Activated B cell treated with CpG ODN at 0.5 μM for 24 hours (primary cell): ENCODE results near the gene TTN. TPM values are rescaled to one million over a fixed set of nuclear protein-coding genes. Genes with fewer than 3 reads are reported as not detected.

ENCODE experiments used
- ATAC-seq: fragments of 200-7000 bp; cut with Tn5 transposase; one replicate; pipeline ENCODE4 v1.10.0; 2021; ENCODE audit warnings: low read depth, mild to moderate bottlenecking, moderate library complexity
- CTCF ChIA-PET: fragments of 350-600 bp; sonication (Branson Sonifier 250); formaldehyde crosslinking; loops from one replicate; lab custom pipeline; 2021; ENCODE audit warnings: antibody characterized with exemption; lab: Charles Lee
- POLR2A ChIA-PET: fragments of 350-600 bp; sonication (Branson Sonifier 250); formaldehyde crosslinking; loops from one replicate; lab custom pipeline; 2021; ENCODE audit warnings: antibody characterized with exemption; lab: Charles Lee
- DNase-seq: peaks from one replicate; pipeline ENCODE4 v3.0.0; 2022
- H3K27ac Mint-ChIP-seq: one replicate; pipeline ENCODE4 v1.8.0; 2020; ENCODE audit warnings: mixed read lengths
- H3K27me3 Mint-ChIP-seq: one replicate; pipeline ENCODE4 v1.8.0; 2021; ENCODE audit warnings: mixed read lengths
- H3K36me3 Mint-ChIP-seq: one replicate; pipeline ENCODE4 v1.8.0; 2021; ENCODE audit warnings: low read depth, mixed read lengths
- H3K4me1 Mint-ChIP-seq: one replicate; pipeline ENCODE4 v1.8.0; 2021; ENCODE audit warnings: mixed read lengths
- H3K4me3 Mint-ChIP-seq: one replicate; pipeline ENCODE4 v1.8.0; 2020; ENCODE audit warnings: mild to moderate bottlenecking, mixed read lengths
- H3K9me3 Mint-ChIP-seq: one replicate; pipeline ENCODE4 v1.8.0; 2020; ENCODE audit warnings: mixed read lengths
- CTCF ChIP-seq: fragments of 200-600 bp; IDR thresholded peaks from one replicate; pipeline ENCODE4 v1.8.0; 2022; ENCODE audit warnings: antibody characterized with exemption, mild to moderate bottlenecking
- intact Hi-C: fragments of 100-400 bp; cut with micrococcal nuclease; formaldehyde crosslinking; loops from one replicate; pipeline ENCODE4 v1.15.1; 2024
- total RNA-seq: library from RNA; stranded (reverse); gene quantifications from 2 replicates; pipeline ENCODE4 v1.2.3, GENCODE V29; 2022

Gene TTN
- total RNA-seq, 1 donor from 2014 or later = 40.0 TPM

DNA sequence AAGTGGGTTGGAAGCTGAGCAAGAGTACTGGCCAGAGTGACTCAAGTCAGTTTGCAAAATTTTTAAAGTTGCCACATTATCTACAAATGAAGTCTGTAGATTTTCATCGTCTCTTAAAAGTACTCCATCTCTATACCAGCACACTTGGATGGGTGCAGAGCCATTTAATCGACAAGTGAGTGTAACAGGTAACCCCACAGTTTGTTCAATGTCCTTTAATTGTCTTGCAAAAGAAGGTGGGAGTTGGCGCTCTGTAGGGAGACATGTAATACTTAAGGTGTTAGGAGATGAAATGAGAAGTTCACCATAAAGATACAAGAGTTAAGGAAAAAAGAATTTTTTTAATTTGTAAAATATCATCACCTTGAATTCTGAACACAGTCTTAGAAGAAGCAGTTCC is 84.9 kb downstream of the TTN start:
- Mint-ChIP-seq H3K27ac (no peak overlapping the region), H3K4me3 (no peak overlapping the region), H3K36me3 (peaks cover 61% of the 10 kb centered on the region), H3K9me3 (no peaks in the 10 kb centered on the region), H3K4me1 (no peaks in the 10 kb centered on the region), H3K27me3 (no peaks in the 10 kb centered on the region)
- ChIA-PET CTCF (no interaction called here), POLR2A (no interaction called here)
- DNase-seq = no peak
- no peak for ATAC-seq
- no peak for TF ChIP-seq CTCF
- intact Hi-C loops = no loop called here

DNA sequence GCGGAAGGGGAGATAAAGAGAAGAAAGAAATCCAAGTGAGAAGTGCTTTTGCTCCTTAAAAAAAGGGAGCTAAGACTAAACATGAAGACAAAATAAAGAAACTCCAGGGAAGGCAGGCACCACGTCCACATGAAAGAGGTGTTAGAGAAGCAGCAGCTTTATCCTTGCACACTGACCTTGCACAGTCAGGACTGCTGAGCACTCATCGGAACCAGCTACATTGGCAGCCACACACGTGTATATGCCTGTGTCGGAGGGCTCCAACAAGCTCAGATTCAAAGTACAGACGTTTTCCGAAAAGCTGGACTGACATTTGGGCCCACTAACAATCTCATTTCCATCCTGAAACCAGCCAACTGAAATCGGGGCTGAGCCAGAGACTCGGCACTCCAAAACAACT is 88.2 kb downstream of the TTN start:
- peaks cover 69% of the 10 kb centered on the region for H3K36me3 Mint-ChIP-seq
- no peak for TF ChIP-seq CTCF
- intact Hi-C loops = no loop called here
- no peak overlapping the region for H3K27ac Mint-ChIP-seq
- H3K4me3 Mint-ChIP-seq = no peak overlapping the region
- POLR2A ChIA-PET = no interaction called here
- CTCF ChIA-PET = no interaction called here
- H3K4me1 Mint-ChIP-seq = no peaks in the 10 kb centered on the region
- DNase-seq = no peak
- no peaks in the 10 kb centered on the region for H3K27me3 Mint-ChIP-seq
- no peak for ATAC-seq
- H3K9me3 Mint-ChIP-seq = no peaks in the 10 kb centered on the region

DNA sequence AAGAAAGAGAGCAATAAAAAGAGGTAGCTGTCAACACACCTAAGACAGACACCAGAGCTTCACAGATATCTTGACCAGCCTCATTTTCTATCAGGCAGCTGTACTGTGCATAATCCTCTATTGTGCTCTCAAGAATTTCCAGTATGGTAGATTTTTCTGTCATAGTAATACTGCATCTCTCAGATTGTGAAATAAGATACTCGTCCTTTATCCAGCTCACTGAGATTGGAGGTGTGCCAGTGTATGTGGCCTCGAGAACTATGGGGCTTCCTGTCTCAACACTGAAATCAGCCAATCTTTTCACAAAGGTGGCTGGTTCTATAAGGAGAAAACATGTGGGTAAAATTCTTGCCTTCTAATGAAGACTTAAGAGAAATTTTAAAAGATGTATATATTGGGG is 88.9 kb downstream of the TTN start:
- no peak for DNase-seq
- Mint-ChIP-seq H3K27ac (no peak overlapping the region), H3K9me3 (no peaks in the 10 kb centered on the region), H3K27me3 (no peaks in the 10 kb centered on the region), H3K4me3 (no peak overlapping the region), H3K4me1 (no peaks in the 10 kb centered on the region), H3K36me3 (peaks cover 69% of the 10 kb centered on the region)
- ATAC-seq = no peak
- POLR2A ChIA-PET = no interaction called here
- intact Hi-C loops = no loop called here
- CTCF ChIA-PET = no interaction called here
- no peak for TF ChIP-seq CTCF

DNA sequence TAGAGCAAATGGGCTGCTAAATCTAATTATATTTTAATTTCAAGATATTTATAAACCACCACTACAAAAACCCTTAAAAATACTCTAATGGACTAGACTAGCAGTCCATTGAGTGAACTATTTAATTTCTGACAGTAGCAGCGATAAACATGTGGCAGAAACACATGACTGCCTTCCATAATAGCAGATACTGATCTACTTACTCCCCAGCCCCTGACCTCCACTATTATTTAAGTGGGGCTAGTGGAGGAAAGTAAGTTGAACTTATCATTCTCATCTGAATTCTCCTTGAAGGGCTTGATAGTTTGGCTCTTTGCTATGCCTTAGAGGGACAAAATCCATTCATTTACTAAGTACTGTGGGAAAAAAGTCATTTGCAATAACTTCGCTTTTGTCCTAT is 90.8 kb downstream of the TTN start:
- DNase-seq = no peak
- ATAC-seq = no peak
- Mint-ChIP-seq H3K4me1 (no peaks in the 10 kb centered on the region), H3K9me3 (no peaks in the 10 kb centered on the region), H3K4me3 (no peak overlapping the region), H3K27ac (no peak overlapping the region), H3K27me3 (no peaks in the 10 kb centered on the region), H3K36me3 (peaks cover 72% of the 10 kb centered on the region)
- intact Hi-C loops = no loop called here
- no peak for TF ChIP-seq CTCF
- CTCF ChIA-PET = no interaction called here
- POLR2A ChIA-PET = no interaction called here

DNA sequence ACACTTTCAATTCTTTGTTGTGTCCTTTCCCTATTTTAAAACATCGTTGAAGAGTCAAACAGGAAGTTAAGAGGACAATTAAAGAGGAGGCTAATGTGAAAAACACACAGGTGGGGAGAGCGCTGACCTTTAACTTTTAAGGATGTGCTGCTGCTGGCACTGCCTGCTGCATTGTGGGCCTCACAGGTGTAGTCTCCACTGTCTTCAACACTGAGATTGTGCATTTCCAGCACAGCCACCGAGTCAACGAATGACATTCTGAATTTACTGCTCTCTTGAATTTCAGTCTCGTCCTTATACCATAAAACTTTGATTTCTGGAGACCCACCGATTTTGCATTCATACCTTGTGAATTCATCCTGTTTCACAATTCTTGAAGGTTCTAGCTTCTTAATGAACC is 91.9 kb downstream of the TTN start:
- no peak for TF ChIP-seq CTCF
- CTCF ChIA-PET = no interaction called here
- no peaks in the 10 kb centered on the region for H3K4me1 Mint-ChIP-seq
- peaks cover 74% of the 10 kb centered on the region for H3K36me3 Mint-ChIP-seq
- ATAC-seq (no peak), DNase-seq (no peak)
- POLR2A ChIA-PET = no interaction called here
- no peaks in the 10 kb centered on the region for H3K27me3 Mint-ChIP-seq
- H3K27ac Mint-ChIP-seq = no peak overlapping the region
- H3K4me3 Mint-ChIP-seq = no peak overlapping the region
- no peaks in the 10 kb centered on the region for H3K9me3 Mint-ChIP-seq
- intact Hi-C loops = no loop called here
